Endothelial cell of umbilical vein (primary cell): ENCODE results near the gene ARHGEF33. TPM values are rescaled to one million over a fixed set of nuclear protein-coding genes. Genes with fewer than 3 reads are reported as not detected.

Source experiments
- Bru-seq: library from RNA; stranded (reverse); fragments of 400-500 nt; gene quantifications from one replicate; lab custom pipeline; 2021; lab: Mats Ljungman, UMichigan
- BruChase-seq, 2 experiments: library from RNA; stranded (reverse); fragments of 400-500 nt; gene quantifications; one replicate each; lab custom pipeline; 2021; lab: Mats Ljungman, UMichigan
- BruUV-seq: library from RNA; stranded (reverse); fragments of 400-500 nt; replicated peaks from 2 replicates; lab custom pipeline; 2021; lab: Mats Ljungman, UMichigan
- CTCF ChIA-PET: fragments of 300-600, 350-600 bp; sonication (Branson Sonifier 250); formaldehyde crosslinking; loops from one replicate; lab custom pipeline; 2021; ENCODE audit warnings: antibody characterized with exemption, inconsistent platforms; lab: Charles Lee
- POLR2A ChIA-PET: fragments of 300-600, 350-600 bp; sonication (Branson Sonifier 250); formaldehyde crosslinking; loops from one replicate; lab custom pipeline; 2021; ENCODE audit warnings: antibody characterized with exemption, inconsistent platforms; lab: Charles Lee
- DNase-seq: peaks from one replicate; pipeline ENCODE4 v3.0.0-alpha.2; 2011; ENCODE audit warnings: low read depth, low spot score
- FAIRE-seq: peaks from 2 replicates; lab custom pipeline; 2011; peaks lifted over from hg19 to GRCh38; lab: Jason Lieb, UNC
- H2AFZ ChIP-seq: 2 replicates; pipeline ENCODE4 v1.6.0; 2012; ENCODE audit warnings: low read depth, low read length, control low read depth, inconsistent platforms
- H3K27ac ChIP-seq: 2 replicates; pipeline ENCODE4 v1.5.1; 2011; ENCODE audit warnings: low read depth, mild to moderate bottlenecking, control low read depth, low read length, moderate library complexity; ENCODE audit not compliant: insufficient read depth
- H3K27me3 ChIP-seq, 2 experiments: 2 replicates each; pipeline versions ENCODE4 v1.6.0 to v1.6.1; 2011; ENCODE audit warnings: low read length in 2 of 2, mixed read lengths in 1 of 2; ENCODE audit not compliant: control insufficient read depth in 2 of 2, insufficient read depth in 2 of 2
- H3K36me3 ChIP-seq, 2 experiments: 2 replicates in 1 of 2; 3 replicates in 1 of 2; pipeline ENCODE4 v1.5.1; 2011; ENCODE audit warnings: low read length in 2 of 2, mild to moderate bottlenecking in 1 of 2, moderate library complexity in 1 of 2; ENCODE audit not compliant: control insufficient read depth in 2 of 2, insufficient read depth in 2 of 2; ENCODE audit errors: extremely low read depth in 1 of 2
- H3K4me1 ChIP-seq: 3 replicates; pipeline ENCODE4 v1.5.1; 2011; ENCODE audit warnings: mild to moderate bottlenecking, low read length; ENCODE audit not compliant: control insufficient read depth, insufficient read depth; ENCODE audit errors: extremely low read depth
- H3K4me2 ChIP-seq: 2 replicates; pipeline ENCODE4 v1.6.1; 2011; ENCODE audit warnings: low read length, control low read depth, mixed read lengths; ENCODE audit not compliant: insufficient read depth
- H3K4me3 ChIP-seq, 3 experiments: fragments of 200-600 bp in 1 of 3; sonication (generic), shearing (Covaris generic) in 1 of 3; replicated peaks in 1 of 3; 2 replicates each; pipeline ENCODE4 v1.5.1; 2011 to 2016; ENCODE audit warnings: control low read depth in 3 of 3, low read length in 3 of 3, mild to moderate bottlenecking in 2 of 3, inconsistent platforms in 1 of 3, low read depth in 1 of 3, moderate library complexity in 1 of 3; ENCODE audit not compliant: insufficient read depth in 1 of 3
- H3K79me2 ChIP-seq: 2 replicates; pipeline ENCODE4 v1.6.0; 2012; ENCODE audit warnings: low read length, inconsistent platforms; ENCODE audit not compliant: control insufficient read depth, insufficient read depth
- H3K9ac ChIP-seq: replicated peaks from 2 replicates; pipeline ENCODE3; 2011; ENCODE audit warnings: low read length, control low read depth; ENCODE audit not compliant: insufficient read depth; ENCODE audit errors: extremely low read depth
- H3K9me1 ChIP-seq: replicated peaks from 3 replicates; pipeline ENCODE4 v1.6.0; 2011; ENCODE audit warnings: mild to moderate bottlenecking, low read length; ENCODE audit not compliant: control insufficient read depth, insufficient read depth; ENCODE audit errors: extremely low read depth
- H3K9me3 ChIP-seq: replicated peaks from 2 replicates; pipeline ENCODE4 v1.5.1; 2012; ENCODE audit warnings: low read length, inconsistent platforms; ENCODE audit not compliant: control insufficient read depth, insufficient read depth
- H4K20me1 ChIP-seq: replicated peaks from 2 replicates; pipeline ENCODE3; 2011; ENCODE audit warnings: mild to moderate bottlenecking, low read length; ENCODE audit not compliant: control insufficient read depth, insufficient read depth; ENCODE audit errors: extremely low read depth
- CTCF ChIP-seq, 2 donors: IDR thresholded peaks; 1 replicate in 1 of 2; 2 replicates in 1 of 2; pipeline ENCODE4 v1.5.1; 2011; ENCODE audit warnings: low read length in 2 of 2, mild to moderate bottlenecking in 2 of 2, moderate library complexity in 2 of 2, control low read depth in 1 of 2, inconsistent platforms in 1 of 2, low read depth in 1 of 2; ENCODE audit not compliant: insufficient read depth in 1 of 2; ENCODE audit errors: extremely low read depth in 1 of 2
- EZH2 ChIP-seq: IDR thresholded peaks from 2 replicates; pipeline ENCODE4 v1.6.1; 2012; ENCODE audit warnings: borderline replicate concordance, low read depth, mild to moderate bottlenecking, moderate library complexity, low read length, inconsistent platforms; ENCODE audit not compliant: severe bottlenecking
- FOS ChIP-seq: IDR thresholded peaks from 2 replicates; pipeline ENCODE4 v1.6.1; 2011; ENCODE audit warnings: mild to moderate bottlenecking, low read length, moderate library complexity, borderline replicate concordance; ENCODE audit not compliant: insufficient read depth
- GATA2 ChIP-seq: IDR thresholded peaks from 2 replicates; pipeline ENCODE4 v1.7.0; 2011; ENCODE audit warnings: low read depth, mild to moderate bottlenecking, moderate library complexity, mixed read lengths, low read length; ENCODE audit not compliant: insufficient read length, insufficient read depth
- POLR2A ChIP-seq: IDR thresholded peaks from 2 replicates; pipeline ENCODE4 v1.6.1; 2012; ENCODE audit warnings: low read depth, mild to moderate bottlenecking, control low read depth, low read length
- POLR2AphosphoS5 ChIP-seq: IDR thresholded peaks from 2 replicates; pipeline ENCODE4 v1.6.1; 2012; ENCODE audit warnings: low read depth, mild to moderate bottlenecking, control low read depth, low read length, moderate library complexity; ENCODE audit not compliant: insufficient read depth
- dilution Hi-C: fragments of 300-500 bp; cut with MboI; formaldehyde crosslinking; loops from one replicate; pipeline ENCODE4 v1.15.0; 2019; ENCODE audit warnings: low sequenced_read_pairs; ENCODE audit not compliant: extremely low pct_ligation_motif_present
- intact Hi-C: fragments of 100-400 bp; cut with micrococcal nuclease; formaldehyde crosslinking; loops from one replicate; pipeline ENCODE4 v1.10.0; 2022
- long read RNA-seq: library from polyadenylated mRNA; stranded (forward); transcript quantifications from one replicate; pipeline ENCODE4 v2.0.0, GENCODE V29; 2021
- polyA minus RNA-seq, 3 experiments: library from RNA; depleted of rRNA, polyadenylated mRNA; stranded (reverse); fragments of >200 nt; gene quantifications; 1 replicate in 1 of 3; 2 replicates in 2 of 3; pipeline ENCODE4 v1.2.3, GENCODE V29; 2011
- polyA plus RNA-seq, 4 experiments: library from polyadenylated mRNA; depleted of rRNA in 3 of 4; stranded (reverse) in 3 of 4; unstranded in 1 of 4; fragments of >200 nt; gene quantifications; 2 replicates each; pipeline versions ENCODE4 v1.2.1 to v1.2.3, GENCODE V29; 2011 to 2012; ENCODE audit warnings: missing spikeins in 1 of 4
- total RNA-seq: library from RNA; stranded (reverse); gene quantifications from 2 replicates; pipeline ENCODE4 v1.2.3, GENCODE V29; 2021

Gene ARHGEF33
- total RNA-seq (0.12 and 0.18 TPM in 2 replicates), polyA plus RNA-seq (0.03 and 0.15 TPM in 2 replicates), polyA minus RNA-seq (0.13 and 0.29 TPM in 2 replicates), Bru-seq, nascent RNA (percentile 19 among the genes with signal in this experiment), BruChase-seq, experiment 1, labeled RNA remaining after a 6-hour chase (percentile 34 among the genes with signal in this experiment), BruChase-seq, experiment 2, labeled RNA remaining after a 2-hour chase (percentile 34 among the genes with signal in this experiment)
- polyA plus RNA-seq (2011; cell fraction: cytosol; rRNA removed), result 0.06 and 0.07 TPM in 2 replicates
- 0.18 and 0.29 TPM in 2 replicates for polyA plus RNA-seq (2011; cell fraction: nucleus; rRNA removed)
- 0.08 and 0.44 TPM in 2 replicates for polyA plus RNA-seq (2012)
- not detected for polyA minus RNA-seq (2011; cell fraction: cytosol; rRNA and poly(A)+ RNA removed)
- 0.48 and 0.87 TPM in 2 replicates for polyA minus RNA-seq (2011; cell fraction: nucleus; rRNA and poly(A)+ RNA removed)
- long read RNA-seq, result 0 reads

DNA sequence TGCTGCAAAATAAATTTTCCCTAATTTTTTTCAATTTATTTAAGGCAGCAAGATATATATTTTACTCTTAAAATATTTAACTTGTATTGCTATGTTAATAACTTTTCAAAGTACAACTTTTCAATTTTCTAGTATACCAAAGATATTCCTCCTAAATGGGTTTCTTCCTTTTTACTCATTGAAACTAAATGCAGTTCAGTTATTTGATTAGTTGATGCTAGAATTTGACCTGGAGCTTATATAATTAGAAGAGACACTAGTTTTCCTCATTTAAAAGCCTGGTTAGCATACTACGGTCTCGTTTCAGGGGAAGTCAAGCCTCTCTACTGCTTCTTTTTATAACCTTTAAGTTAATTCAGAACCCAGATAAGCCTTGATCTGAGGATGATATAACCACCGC, at the start of gene ARHGEF33:
Gene ARHGEF33 (plus strand): TSS at position 301 of the 400 bp plus-strand sequence. CDS start 29,573 bp downstream, outside the sequence.
- no peak within 1 kb of the TSS for H3K9ac ChIP-seq
- CTCF ChIA-PET, result no interaction called here
- POLR2A ChIA-PET, result no interaction called here
- DNase-seq, result no peak
- no peak for FAIRE-seq
- H4K20me1 ChIP-seq, result no peaks in the 10 kb centered on the region
- no peaks in the 10 kb centered on the region for H3K27me3 ChIP-seq
- no peaks in the 10 kb centered on the region for H3K9me1 ChIP-seq
- TF ChIP-seq FOS (no peak), EZH2 (no peak), POLR2AphosphoS5 (no peak), POLR2A (no peak), GATA2 (no peak), CTCF (IDR thresholded peaks at IDR 0.05; ENCODE audit: extremely low read depth in 1 of 2, insufficient read depth in 1 of 2, low read depth in 1 of 2, low read length in 2 of 2) (no peak)
- no peaks in the 10 kb centered on the region for H3K4me1 ChIP-seq
- H3K27ac ChIP-seq, result no peak within 1 kb of the TSS
- H2AFZ ChIP-seq, result no peak within 1 kb of the TSS
- dilution Hi-C loops (no loop called here), intact Hi-C loops (no loop called here)
- H3K36me3 ChIP-seq, result no peaks in the 10 kb centered on the region
- H3K4me2 ChIP-seq, result no peak within 1 kb of the TSS
- BruUV-seq, result no TSS peak
- no peak within 1 kb of the TSS for H3K4me3 ChIP-seq
- H3K79me2 ChIP-seq, result no peaks in the 10 kb centered on the region
- no peaks in the 10 kb centered on the region for H3K9me3 ChIP-seq
